Stimulated activated naive CD8-positive, alpha-beta T cell treated with anti-CD3 and anti-CD28 coated beads, Interleukin-15, Interleukin-2, amounts not matched to agents 100 ng/mL and 50 ng/mL, for 24 hours (primary cell): ENCODE data around the gene TTC6.

Experiments used
- H3K27ac Mint-ChIP-seq: one replicate; pipeline ENCODE4 v1.8.0; 2021; ENCODE audit warnings: mild to moderate bottlenecking, mixed read lengths
- H3K27me3 Mint-ChIP-seq: one replicate; pipeline ENCODE4 v1.8.0; 2021; ENCODE audit warnings: mixed read lengths
- H3K36me3 Mint-ChIP-seq: one replicate; pipeline ENCODE4 v1.8.0; 2021; ENCODE audit warnings: low read depth, mixed read lengths
- H3K4me1 Mint-ChIP-seq: one replicate; pipeline ENCODE4 v1.8.0; 2021; ENCODE audit warnings: low read depth, mixed read lengths
- H3K4me3 Mint-ChIP-seq: one replicate; pipeline ENCODE4 v1.8.0; 2021; ENCODE audit warnings: mild to moderate bottlenecking, mixed read lengths
- H3K9me3 Mint-ChIP-seq: one replicate; pipeline ENCODE4 v1.8.0; 2021; ENCODE audit warnings: mixed read lengths

Gene TTC6

GRCh38 chr14:37573356-37573755 lies 22.1 kb upstream of the TTC6 start:
- no peak overlapping the region for H3K4me3 Mint-ChIP-seq
- no peaks in the 10 kb centered on the region for H3K9me3 Mint-ChIP-seq
- no peaks in the 10 kb centered on the region for H3K36me3 Mint-ChIP-seq
- peaks cover 10% of the 10 kb centered on the region for H3K27me3 Mint-ChIP-seq
- H3K27ac Mint-ChIP-seq, result no peak overlapping the region
- H3K4me1 Mint-ChIP-seq, result no peaks in the 10 kb centered on the region

- Mint-ChIP-seq H3K4me1 (no peaks in the 10 kb centered on the region), H3K9me3 (no peaks in the 10 kb centered on the region), H3K27ac (no peak overlapping the region), H3K27me3 (peaks cover 43% of the 10 kb centered on the region), H3K4me3 (no peak overlapping the region), H3K36me3 (no peaks in the 10 kb centered on the region)
Observed at GRCh38 chr14:37579274-37579673, 16.2 kb upstream of the TTC6 start.

- H3K4me1 Mint-ChIP-seq, result no peaks in the 10 kb centered on the region
- H3K27me3 Mint-ChIP-seq, result peaks cover 43% of the 10 kb centered on the region
- H3K27ac Mint-ChIP-seq, result no peak overlapping the region
- no peaks in the 10 kb centered on the region for H3K36me3 Mint-ChIP-seq
- no peaks in the 10 kb centered on the region for H3K9me3 Mint-ChIP-seq
- H3K4me3 Mint-ChIP-seq, result no peak overlapping the region
Observed at GRCh38 chr14:37580146-37580545, 15.3 kb upstream of the TTC6 start.

- H3K9me3 Mint-ChIP-seq, result no peaks in the 10 kb centered on the region
- peaks cover 4% of the 10 kb centered on the region for H3K36me3 Mint-ChIP-seq
- H3K4me1 Mint-ChIP-seq, result no peaks in the 10 kb centered on the region
- H3K27me3 Mint-ChIP-seq, result peaks cover 65% of the 10 kb centered on the region
- no peak overlapping the region for H3K4me3 Mint-ChIP-seq
- H3K27ac Mint-ChIP-seq, result no peak overlapping the region
Observed at GRCh38 chr14:37583358-37584210, 11.8 kb upstream of the TTC6 start.

GRCh38 chr14:37584211-37585100 lies 11.0 kb upstream of the TTC6 start:
- H3K4me3 Mint-ChIP-seq, result no peak overlapping the region
- H3K4me1 Mint-ChIP-seq, result no peaks in the 10 kb centered on the region
- peaks cover 72% of the 10 kb centered on the region for H3K27me3 Mint-ChIP-seq
- H3K36me3 Mint-ChIP-seq, result peaks cover 4% of the 10 kb centered on the region
- no peaks in the 10 kb centered on the region for H3K9me3 Mint-ChIP-seq
- H3K27ac Mint-ChIP-seq, result no peak overlapping the region

GRCh38 chr14:37585101-37585511 lies 10.3 kb upstream of the TTC6 start:
- no peaks in the 10 kb centered on the region for H3K9me3 Mint-ChIP-seq

GRCh38 chr14:37585971-37586796 lies 9.2 kb upstream of the TTC6 start:
- no peak overlapping the region for H3K27ac Mint-ChIP-seq
- peaks cover 72% of the 10 kb centered on the region for H3K27me3 Mint-ChIP-seq
- H3K36me3 Mint-ChIP-seq, result peaks cover 10% of the 10 kb centered on the region
- H3K4me1 Mint-ChIP-seq, result no peaks in the 10 kb centered on the region
- no peak overlapping the region for H3K4me3 Mint-ChIP-seq
- H3K9me3 Mint-ChIP-seq, result peaks cover under 1% of the 10 kb centered on the region

More at GRCh38 chr14:37585101-37585511, 10.3 kb upstream of the TTC6 start:
- Mint-ChIP-seq H3K36me3 (peaks cover 4% of the 10 kb centered on the region), H3K27me3 (peaks cover 70% of the 10 kb centered on the region), H3K4me3 (no peak overlapping the region), H3K27ac (no peak overlapping the region), H3K4me1 (no peaks in the 10 kb centered on the region)

GRCh38 chr14:37586797-37587130 lies 8.7 kb upstream of the TTC6 start:
- peaks cover 12% of the 10 kb centered on the region for H3K36me3 Mint-ChIP-seq
- H3K9me3 Mint-ChIP-seq, result peaks cover 3% of the 10 kb centered on the region
- H3K27me3 Mint-ChIP-seq, result peaks cover 69% of the 10 kb centered on the region
- H3K27ac Mint-ChIP-seq, result no peak overlapping the region
- H3K4me3 Mint-ChIP-seq, result no peak overlapping the region
- no peaks in the 10 kb centered on the region for H3K4me1 Mint-ChIP-seq

GRCh38 chr14:37587131-37587803 lies 8.2 kb upstream of the TTC6 start:
- Mint-ChIP-seq H3K27ac (no peak overlapping the region), H3K27me3 (peaks cover 70% of the 10 kb centered on the region), H3K4me3 (no peak overlapping the region), H3K4me1 (no peaks in the 10 kb centered on the region), H3K9me3 (peaks cover 3% of the 10 kb centered on the region), H3K36me3 (peaks cover 12% of the 10 kb centered on the region)

- Mint-ChIP-seq H3K36me3 (peaks cover 16% of the 10 kb centered on the region), H3K4me1 (no peaks in the 10 kb centered on the region), H3K9me3 (peaks cover 3% of the 10 kb centered on the region), H3K4me3 (no peak overlapping the region), H3K27me3 (peaks cover 73% of the 10 kb centered on the region), H3K27ac (no peak overlapping the region)
Observed at GRCh38 chr14:37587881-37588666, 7.4 kb upstream of the TTC6 start.

- no peak overlapping the region for H3K4me3 Mint-ChIP-seq
- peaks cover 3% of the 10 kb centered on the region for H3K9me3 Mint-ChIP-seq
- peaks cover 78% of the 10 kb centered on the region for H3K27me3 Mint-ChIP-seq
- H3K27ac Mint-ChIP-seq, result no peak overlapping the region
- peaks cover 16% of the 10 kb centered on the region for H3K36me3 Mint-ChIP-seq
- H3K4me1 Mint-ChIP-seq, result no peaks in the 10 kb centered on the region
Observed at GRCh38 chr14:37588667-37588955, 6.8 kb upstream of the TTC6 start.

- peaks cover 19% of the 10 kb centered on the region for H3K36me3 Mint-ChIP-seq
- H3K4me1 Mint-ChIP-seq, result peaks cover 2% of the 10 kb centered on the region
- H3K27me3 Mint-ChIP-seq, result peaks cover 84% of the 10 kb centered on the region
- peaks cover 3% of the 10 kb centered on the region for H3K9me3 Mint-ChIP-seq
- no peak overlapping the region for H3K27ac Mint-ChIP-seq
- no peak overlapping the region for H3K4me3 Mint-ChIP-seq
Observed at GRCh38 chr14:37588956-37589714, 6.3 kb upstream of the TTC6 start.

- Mint-ChIP-seq H3K27ac (no peak overlapping the region), H3K4me3 (no peak overlapping the region), H3K27me3 (peaks cover 84% of the 10 kb centered on the region), H3K4me1 (peaks cover 5% of the 10 kb centered on the region), H3K36me3 (peaks cover 21% of the 10 kb centered on the region), H3K9me3 (peaks cover 3% of the 10 kb centered on the region)
Observed at GRCh38 chr14:37589715-37590427, 5.6 kb upstream of the TTC6 start.
